ENCODE results near the gene SLC4A4. TPM values are rescaled to one million over a fixed set of nuclear protein-coding genes. Genes with fewer than 3 reads are reported as not detected.

Gene SLC4A4
- 1.3 to 2.5 TPM (median 1.9 TPM) in 5 replicates for total RNA-seq (2022; extraction: Qiagen RNA extraction)

GRCh38 chr4:71338846-71339593 is at the start of gene SLC4A4:
TSS of gene SLC4A4 (plus strand) at chr4:71339020.

Data from A549 treated with CORT108297 at 1 μM for 4 hours (cell line).